HG03159 (cell line): ENCODE results near the gene STAC3.

Experiments
- ATAC-seq: cut with Tn5 transposase; IDR thresholded peaks from one replicate; pipeline ENCODE4 v1.9.1; 2021; ENCODE audit warnings: mild to moderate bottlenecking, moderate library complexity; ENCODE audit not compliant: unreplicated experiment

STAC3 gene

GRCh38 chr12:57223191-57224165 lies 27.5 kb downstream of the STAC3 start:
- ATAC-seq = no peak

GRCh38 chr12:57222286-57223190 lies 28.4 kb downstream of the STAC3 start:
- no peak for ATAC-seq

GRCh38 chr12:57221169-57221917 lies 29.6 kb downstream of the STAC3 start:
- no peak for ATAC-seq

- no peak for ATAC-seq
These were observed 30.2 kb downstream of the STAC3 start for GRCh38 chr12:57220770-57221168.

GRCh38 chr12:57219993-57220754 lies 30.8 kb downstream of the STAC3 start:
- no peak for ATAC-seq

- ATAC-seq = no peak
These were observed 31.6 kb downstream of the STAC3 start for GRCh38 chr12:57219205-57219992.

- no peak for ATAC-seq
These were observed 32.7 kb downstream of the STAC3 start for GRCh38 chr12:57218030-57218853.

GRCh38 chr12:57216921-57217879 lies 33.8 kb downstream of the STAC3 start:
- ATAC-seq = no peak

- ATAC-seq = no peak
These were observed 34.7 kb downstream of the STAC3 start, which contains the start of gene NXPH4 for GRCh38 chr12:57216014-57216911. NXPH4 (plus strand) TSS chr12:57216794; CDS start chr12:57216970, 176 bp downstream.

GRCh38 chr12:57215668-57216013 lies 35.3 kb downstream of the STAC3 start:
- ATAC-seq = no peak

- ATAC-seq = no peak
These were observed 35.9 kb downstream of the STAC3 start for GRCh38 chr12:57215065-57215464.

- ATAC-seq = no peak
These were observed 36.6 kb downstream of the STAC3 start for GRCh38 chr12:57214398-57214781.

GRCh38 chr12:57213763-57214397 lies 37.1 kb downstream of the STAC3 start:
- no peak for ATAC-seq

GRCh38 chr12:57213058-57213715 lies 37.8 kb downstream of the STAC3 start:
- no peak for ATAC-seq

- ATAC-seq = no peak
These were observed 38.3 kb downstream of the STAC3 start for GRCh38 chr12:57212701-57213057.
